Vagina (tissue), 2 donors: ENCODE results near the gene NOL4L.
"Not testable (repeated sequence)": the region's sequence is repeated elsewhere in the genome, so short reads cannot be mapped to it uniquely, and the experiment has no call there.

Experiments
- POLR2A ChIP-seq, 2 donors: fragments of 450-650 bp; IDR thresholded peaks; one replicate each; pipeline ENCODE4 v1.6.1; 2017; ENCODE audit warnings: antibody characterized with exemption in 2 of 2, mild to moderate bottlenecking in 2 of 2, moderate library complexity in 2 of 2
- POLR2AphosphoS5 ChIP-seq, 2 donors: sonication (generic); formaldehyde crosslinking; IDR thresholded peaks; one replicate each; pipeline ENCODE4 v1.9.0; 2017; ENCODE audit warnings: antibody characterized with exemption in 2 of 2, mild to moderate bottlenecking in 2 of 2, low read depth in 1 of 2; ENCODE audit not compliant: insufficient read depth in 1 of 2
- TF ChIP-seq, protein P1 (sequence below), 3 experiments: fragments of 450-650 bp in 2 of 3; fragments of 200-600 bp in 1 of 3; sonication (generic) in 1 of 3; IDR thresholded peaks; one replicate each; pipeline ENCODE4 v1.5.1; 2017 to 2019; ENCODE audit warnings: antibody characterized with exemption in 3 of 3, mild to moderate bottlenecking in 2 of 3, moderate library complexity in 2 of 3

DNA sequence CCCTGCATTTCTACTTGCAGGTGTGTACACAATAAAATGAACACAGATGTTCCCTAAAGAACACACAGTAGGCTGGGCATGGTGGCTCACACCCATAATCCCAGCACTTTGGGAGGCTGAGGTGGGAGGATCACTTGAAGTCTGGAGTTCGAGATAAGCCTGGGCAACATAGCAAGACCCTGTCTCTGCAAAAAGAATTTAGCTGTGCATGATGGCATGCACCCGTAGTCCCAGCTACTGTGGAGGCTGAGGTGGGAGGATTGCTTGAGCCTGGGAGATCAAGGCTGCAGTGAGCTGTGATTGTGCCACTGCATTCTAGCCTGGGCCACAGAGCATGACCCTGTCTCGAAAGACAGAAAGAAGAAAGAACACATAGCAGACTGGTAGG, 93.4 kb downstream of the NOL4L start:
- TF ChIP-seq, protein P1, sequence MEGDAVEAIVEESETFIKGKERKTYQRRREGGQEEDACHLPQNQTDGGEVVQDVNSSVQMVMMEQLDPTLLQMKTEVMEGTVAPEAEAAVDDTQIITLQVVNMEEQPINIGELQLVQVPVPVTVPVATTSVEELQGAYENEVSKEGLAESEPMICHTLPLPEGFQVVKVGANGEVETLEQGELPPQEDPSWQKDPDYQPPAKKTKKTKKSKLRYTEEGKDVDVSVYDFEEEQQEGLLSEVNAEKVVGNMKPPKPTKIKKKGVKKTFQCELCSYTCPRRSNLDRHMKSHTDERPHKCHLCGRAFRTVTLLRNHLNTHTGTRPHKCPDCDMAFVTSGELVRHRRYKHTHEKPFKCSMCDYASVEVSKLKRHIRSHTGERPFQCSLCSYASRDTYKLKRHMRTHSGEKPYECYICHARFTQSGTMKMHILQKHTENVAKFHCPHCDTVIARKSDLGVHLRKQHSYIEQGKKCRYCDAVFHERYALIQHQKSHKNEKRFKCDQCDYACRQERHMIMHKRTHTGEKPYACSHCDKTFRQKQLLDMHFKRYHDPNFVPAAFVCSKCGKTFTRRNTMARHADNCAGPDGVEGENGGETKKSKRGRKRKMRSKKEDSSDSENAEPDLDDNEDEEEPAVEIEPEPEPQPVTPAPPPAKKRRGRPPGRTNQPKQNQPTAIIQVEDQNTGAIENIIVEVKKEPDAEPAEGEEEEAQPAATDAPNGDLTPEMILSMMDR (IDR thresholded peaks at IDR 0.05): not testable (repeated sequence)
- not testable (repeated sequence) for TF ChIP-seq POLR2A (IDR thresholded peaks at IDR 0.05); POLR2AphosphoS5 (IDR thresholded peaks at IDR 0.05; ENCODE audit: insufficient read depth in 1 of 2, low read depth in 1 of 2)
